GM18873 (cell line): ENCODE measurements around the gene SMPD3.

Experiments used
- ATAC-seq: cut with Tn5 transposase; IDR thresholded peaks from one replicate; pipeline ENCODE4 v1.9.1; 2021; ENCODE audit warnings: mild to moderate bottlenecking, moderate library complexity, moderate number of reproducible peaks; ENCODE audit not compliant: unreplicated experiment, low FRiP score

The SMPD3 gene

DNA sequence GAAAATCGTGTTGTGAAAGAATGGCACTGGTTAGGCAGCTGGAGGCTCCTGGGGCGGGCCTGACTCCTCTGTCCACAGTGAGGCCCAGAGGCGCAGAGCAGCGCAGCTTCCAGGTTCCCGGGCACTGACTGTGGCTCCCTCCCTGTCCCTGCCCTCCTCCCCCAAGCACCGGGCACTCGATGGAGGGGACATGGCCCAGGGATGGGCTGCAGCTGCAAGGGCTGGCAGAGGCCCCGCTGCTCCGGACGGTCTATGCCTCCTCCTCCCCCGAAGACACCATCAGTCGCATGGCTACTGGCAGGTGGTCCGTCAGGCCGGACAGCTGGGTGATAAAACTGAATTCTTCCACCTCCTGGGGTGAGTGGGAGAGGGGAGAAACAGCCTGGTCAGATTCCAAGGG, 87.4 kb downstream of the SMPD3 start:
- ATAC-seq = no peak

- no peak for ATAC-seq
Measured at GRCh38 chr16:68360547-68360946, 87.8 kb downstream of the SMPD3 start.

- ATAC-seq = no peak
Measured at GRCh38 chr16:68359398-68360191, 88.7 kb downstream of the SMPD3 start.

GRCh38 chr16:68358951-68359350, 89.4 kb downstream of the SMPD3 start:
- no peak for ATAC-seq

DNA sequence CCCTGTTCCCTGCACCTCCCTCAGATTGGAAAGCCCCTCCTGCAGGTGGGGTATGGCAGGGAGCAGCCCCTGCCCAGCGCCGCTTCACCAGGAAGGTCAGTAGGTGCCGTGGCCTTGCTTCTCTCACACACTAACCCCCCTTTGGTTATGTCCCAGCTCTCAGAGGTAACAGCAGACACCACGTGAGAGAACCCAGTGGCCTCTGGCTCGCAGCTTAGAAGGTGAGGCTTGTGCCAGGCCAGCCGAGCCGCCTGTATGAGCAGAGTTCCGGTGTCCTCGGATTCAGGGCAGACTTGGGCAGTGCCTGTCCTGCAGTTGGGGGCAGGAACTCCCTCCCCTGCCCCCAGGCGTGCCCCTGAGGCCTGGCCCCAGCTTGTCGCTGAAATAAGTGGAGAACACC, 90.4 kb downstream of the SMPD3 start:
- ATAC-seq = no peak

DNA sequence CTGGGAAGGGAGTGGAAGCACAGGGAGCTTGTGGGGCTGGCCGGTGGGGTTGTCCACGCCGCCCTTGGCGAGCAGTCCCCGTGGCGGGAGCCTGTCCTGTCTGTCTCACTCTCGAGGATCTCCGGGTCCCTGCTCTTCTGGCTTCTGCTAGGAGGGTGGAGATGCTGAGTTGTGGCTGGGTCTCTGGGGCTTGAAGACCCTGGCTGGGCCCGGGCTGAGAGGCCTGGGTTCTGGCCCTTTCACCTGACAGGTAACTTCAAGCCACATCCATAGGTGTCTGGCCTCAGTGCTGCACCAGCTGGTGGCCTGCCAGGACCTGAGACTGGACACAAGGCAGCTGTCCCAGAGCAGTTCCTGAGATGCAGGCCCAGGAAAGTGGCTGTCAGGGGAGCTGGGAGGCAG, 90.8 kb downstream of the SMPD3 start:
- ATAC-seq = no peak

GRCh38 chr16:68356919-68357286, 91.4 kb downstream of the SMPD3 start:
- no peak for ATAC-seq

DNA sequence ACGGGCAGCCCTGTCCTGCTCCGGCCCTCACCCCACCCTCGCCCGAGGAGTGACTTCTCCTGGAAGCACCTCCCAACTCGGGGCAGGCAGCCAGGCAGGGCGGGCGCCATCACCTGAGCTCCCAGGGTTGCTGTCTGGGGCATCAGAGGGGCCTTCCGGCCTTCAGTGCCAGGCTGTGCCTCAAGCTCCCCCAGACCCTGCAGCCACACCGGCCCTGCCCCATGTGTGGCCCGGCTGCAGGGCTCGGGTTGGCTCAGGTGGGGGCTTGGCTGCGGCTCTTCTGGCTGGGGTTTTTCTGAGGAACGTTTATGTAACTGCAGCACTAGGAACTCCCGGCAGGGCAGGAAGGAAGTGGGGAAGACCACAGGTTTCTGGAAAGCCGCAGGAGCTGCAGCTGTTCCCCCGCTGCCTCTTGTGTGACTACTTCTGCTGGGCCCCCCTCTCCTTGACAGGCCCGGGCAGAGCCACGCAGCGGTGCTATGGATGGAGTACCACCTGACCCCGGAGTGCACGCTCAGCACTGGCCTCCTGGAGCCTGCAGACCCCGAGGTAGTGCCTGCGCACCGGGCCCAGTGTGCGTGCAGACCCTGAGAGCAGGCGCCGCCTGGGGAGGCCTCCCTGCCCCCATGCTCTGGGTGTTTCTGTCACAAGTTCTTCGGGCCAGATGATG, 91.9 kb downstream of the SMPD3 start:
- peak; percentile 82 for ATAC-seq

DNA sequence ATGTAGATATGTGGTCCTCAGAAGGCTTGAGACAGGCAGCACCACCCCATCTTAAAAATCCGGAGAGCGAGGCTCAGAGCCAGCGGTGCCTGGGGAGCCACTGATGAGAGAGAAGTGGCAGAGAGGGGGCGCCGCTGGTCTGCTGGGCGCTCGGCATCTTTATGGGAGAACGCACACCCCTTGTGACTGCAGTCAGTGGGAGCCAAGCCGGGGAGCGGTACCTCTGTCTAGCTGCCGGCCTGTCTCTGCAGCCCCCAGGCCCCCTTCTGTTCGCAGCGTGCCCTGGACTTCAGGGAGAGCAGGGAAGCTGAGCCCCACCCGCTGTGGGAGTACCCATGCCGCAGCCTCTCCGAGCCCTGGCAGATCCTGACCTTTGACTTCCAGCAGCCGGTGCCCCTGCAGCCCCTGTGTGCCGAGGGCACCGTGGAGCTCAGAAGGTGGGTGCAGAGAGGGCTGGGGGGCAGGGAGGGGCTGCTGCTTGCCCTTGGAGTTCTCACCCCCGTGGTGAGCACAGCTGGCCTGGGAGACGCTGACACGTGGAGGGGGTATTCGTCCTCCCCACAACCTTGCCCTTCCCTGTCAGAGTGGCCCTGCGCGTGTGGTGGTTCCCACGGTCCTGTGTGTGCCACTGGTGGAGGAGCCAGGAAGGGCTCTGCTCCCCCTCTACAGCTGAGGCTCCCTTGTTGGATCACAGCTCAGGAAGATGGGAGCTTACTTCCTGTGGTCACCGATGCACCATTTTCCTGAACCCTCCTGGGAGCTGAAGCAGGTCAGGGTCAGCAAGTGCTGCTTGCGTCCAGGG, 92.7 kb downstream of the SMPD3 start:
- ATAC-seq = peak; percentile 28

GRCh38 chr16:68354816-68355215, 93.5 kb downstream of the SMPD3 start:
- ATAC-seq = no peak

- no peak for ATAC-seq
Measured at GRCh38 chr16:68353366-68353765, 94.9 kb downstream of the SMPD3 start.

- no peak for ATAC-seq
Measured at GRCh38 chr16:68351991-68352431, 96.3 kb downstream of the SMPD3 start.

DNA sequence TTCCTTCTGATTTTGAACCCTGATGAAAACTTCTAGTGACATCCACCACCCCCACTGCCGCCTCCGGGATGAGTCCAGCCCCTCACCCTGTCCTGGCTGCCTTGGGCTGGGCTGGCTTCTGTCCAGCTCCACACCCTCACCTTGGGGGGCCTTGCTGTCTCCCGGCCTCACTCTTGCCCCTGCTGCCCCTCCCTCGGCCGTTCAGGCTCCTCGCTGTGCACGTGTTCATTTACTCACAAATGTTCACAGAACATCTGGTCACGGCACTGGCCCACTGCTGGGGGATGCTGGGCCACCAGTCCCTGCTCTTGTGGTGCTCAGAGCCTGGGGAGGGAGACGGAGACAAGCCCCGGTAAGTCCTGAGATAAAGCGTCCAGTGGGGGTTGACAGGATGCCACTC, 96.8 kb downstream of the SMPD3 start:
- no peak for ATAC-seq

DNA sequence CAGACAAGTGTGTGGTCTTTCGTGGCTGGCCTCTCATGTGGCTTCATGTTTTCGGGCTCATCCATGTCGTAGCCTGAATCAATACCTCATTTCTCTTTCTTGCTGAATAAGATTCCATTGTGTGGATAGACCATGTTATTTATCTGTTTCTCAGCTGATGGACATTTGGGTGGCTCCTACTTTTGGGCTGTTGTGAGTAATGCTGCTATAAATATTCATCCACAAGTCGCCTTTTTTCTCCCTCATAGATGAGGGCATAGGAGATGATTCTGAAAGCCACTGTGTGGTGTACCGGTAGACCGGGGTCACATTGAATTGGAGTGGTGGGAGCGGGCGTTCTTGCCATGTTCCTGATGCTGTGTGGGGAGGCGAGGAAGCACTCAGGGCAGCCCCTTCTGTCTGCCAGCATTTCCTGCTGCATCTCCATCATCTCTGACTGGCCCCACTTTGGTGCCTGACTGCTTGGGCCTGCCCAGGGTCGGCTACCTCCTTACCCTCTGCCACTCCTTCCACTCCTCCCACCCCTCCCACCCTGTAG, 97.4 kb downstream of the SMPD3 start:
- no peak for ATAC-seq

- ATAC-seq = no peak
Measured at GRCh38 chr16:68349838-68350410, 98.4 kb downstream of the SMPD3 start.

DNA sequence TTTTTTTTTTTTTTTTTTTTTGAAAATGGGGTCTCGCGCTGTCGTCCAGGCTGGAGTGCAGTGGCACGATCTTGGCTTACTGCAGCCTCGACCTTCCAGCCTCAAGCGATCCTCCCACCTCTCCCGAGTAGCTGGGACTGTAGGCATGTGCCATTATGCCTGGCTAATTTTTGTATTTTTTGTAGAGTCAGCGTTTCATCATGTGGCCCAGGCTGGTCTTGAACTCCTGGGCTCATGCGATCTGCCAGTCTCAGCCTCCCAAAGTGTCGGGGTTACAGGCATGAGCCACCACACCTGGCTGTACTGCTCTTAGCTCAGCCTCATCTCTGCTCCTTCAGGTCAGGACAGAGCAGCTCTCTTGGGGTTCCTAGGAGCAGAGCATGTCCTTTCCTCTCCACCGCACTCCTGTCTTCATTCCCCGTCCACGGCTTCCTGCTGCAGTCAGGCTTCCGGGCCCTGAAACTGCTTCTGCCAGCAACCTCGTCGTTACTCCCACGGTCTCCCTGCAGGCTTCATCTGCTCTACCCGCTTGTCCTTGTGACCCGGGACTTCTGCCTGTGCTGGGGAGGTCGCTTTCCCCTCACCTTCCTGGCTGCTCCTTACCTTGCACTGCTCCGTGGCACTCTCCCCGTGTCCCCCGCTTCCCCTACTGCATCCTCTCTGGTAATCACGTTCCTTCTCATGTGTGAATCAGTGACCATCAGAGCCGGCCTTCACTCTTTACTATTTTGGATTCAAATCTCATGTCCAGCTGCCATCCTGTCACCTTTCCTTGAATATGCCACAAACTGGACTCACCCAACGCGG, 99.5 kb downstream of the SMPD3 start:
- ATAC-seq = no peak

DNA sequence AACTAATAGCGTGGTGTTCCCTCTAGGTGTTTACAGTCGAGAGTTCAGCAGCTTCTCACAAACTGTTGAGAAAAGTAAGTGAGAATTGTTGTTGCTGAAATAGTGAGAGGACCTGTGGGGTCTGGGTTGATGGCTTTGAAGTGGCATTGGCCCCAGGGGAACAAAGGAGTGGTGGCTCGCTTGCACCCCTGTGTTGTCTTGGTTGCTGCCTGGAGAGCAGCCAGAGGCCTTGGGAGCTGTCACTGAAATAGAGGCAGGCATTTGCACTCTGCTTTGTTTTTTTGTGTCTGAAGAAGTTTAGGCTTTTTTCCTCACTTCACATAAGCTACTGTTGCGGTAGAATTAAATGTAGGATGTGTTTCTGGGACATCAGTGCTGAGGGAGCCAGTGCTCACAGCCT, 100.7 kb downstream of the SMPD3 start:
- no peak for ATAC-seq

GRCh38 chr16:68346892-68347480, 101.3 kb downstream of the SMPD3 start:
- no peak for ATAC-seq

DNA sequence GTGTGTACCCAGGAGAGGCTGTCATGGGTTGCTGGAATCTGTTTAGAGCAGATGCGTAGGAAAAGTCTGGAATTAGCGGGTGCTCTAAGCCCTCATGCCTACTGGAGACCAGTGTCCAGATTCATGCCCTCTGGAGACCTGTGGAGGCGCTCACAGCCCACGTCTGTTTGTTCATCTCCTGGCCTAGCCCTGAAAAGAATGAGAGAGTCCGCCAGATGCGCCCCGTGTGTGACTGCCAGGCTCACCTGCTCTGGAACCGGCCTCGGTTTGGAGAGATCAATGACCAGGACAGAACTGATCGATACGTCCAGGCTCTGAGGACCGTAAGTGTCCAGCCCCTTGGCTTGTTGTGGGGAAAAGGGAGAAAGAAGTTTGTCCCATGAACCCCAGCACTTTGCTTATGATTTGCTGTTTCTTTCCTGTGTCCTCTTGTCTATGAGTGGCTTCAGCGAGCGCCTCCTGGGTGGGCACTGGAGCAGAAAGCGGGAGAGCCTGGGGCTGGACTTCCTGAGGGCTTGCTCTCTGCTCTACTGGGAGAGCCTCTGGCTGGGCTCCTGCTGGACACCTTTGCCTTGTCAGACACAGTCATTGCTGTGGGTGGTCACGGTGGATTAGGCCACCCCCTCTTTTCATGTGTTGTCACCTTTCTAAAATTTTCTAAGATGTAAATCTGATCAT, 102.2 kb downstream of the SMPD3 start:
- no peak for ATAC-seq
